LHCN-M2 (cell line): ENCODE measurements around the gene DGLUCY. TPM values are rescaled to one million over a fixed set of nuclear protein-coding genes. Genes with fewer than 3 reads are reported as not detected.
A peak's percentile ranks its signal among the peaks of the same experiment; 100 is the strongest.
"Not testable (repeated sequence)": the region's sequence is repeated elsewhere in the genome, so short reads cannot be mapped to it uniquely, and the experiment has no call there.

Experiments
- DNase-seq: peaks from one replicate; pipeline ENCODE4 v3.0.0-alpha.2; 2012; ENCODE audit warnings: low read depth
- total RNA-seq: library from RNA; depleted of rRNA; stranded (reverse); fragments of >200 nt; gene quantifications from 2 replicates; pipeline ENCODE4 v1.2.3, GENCODE V29; 2014

DGLUCY gene
- total RNA-seq, 1 experiment from 2014 or later, result 34.8 TPM

GRCh38 chr14:91138511-91139359, 24.9 kb downstream of the DGLUCY start:
- peak; percentile 27 for DNase-seq

- DNase-seq, result no peak
Observed at GRCh38 chr14:91139776-91140175, 25.9 kb downstream of the DGLUCY start.

DNA sequence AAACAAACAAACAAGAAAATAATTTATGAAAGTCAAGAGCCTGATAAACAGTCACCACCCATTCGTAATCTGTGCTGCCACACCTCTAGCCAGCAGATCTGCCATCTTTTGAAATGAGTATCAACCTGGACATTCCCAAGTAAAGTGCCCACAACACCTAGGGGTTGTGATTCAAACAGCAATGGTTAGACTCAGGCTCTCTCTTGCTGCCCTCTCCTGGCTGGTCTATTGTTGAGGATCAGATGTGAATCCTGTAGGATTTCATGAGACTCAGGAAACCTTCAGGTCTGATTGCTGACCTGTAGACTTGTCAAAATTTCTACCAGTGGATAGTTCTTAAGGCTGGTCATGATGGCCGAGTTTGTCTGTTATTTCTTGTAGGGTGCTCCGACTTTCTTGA, 26.8 kb downstream of the DGLUCY start:
- DNase-seq, result peak; percentile 18

- no peak for DNase-seq
Observed at GRCh38 chr14:91142214-91142668, 28.4 kb downstream of the DGLUCY start.

GRCh38 chr14:91143862-91144261, 30.0 kb downstream of the DGLUCY start:
- no peak for DNase-seq

- peak; percentile 50 for DNase-seq
Observed at GRCh38 chr14:91144425-91145145, 30.7 kb downstream of the DGLUCY start.

- DNase-seq, result no peak
Observed at GRCh38 chr14:91145391-91146160, 31.7 kb downstream of the DGLUCY start.

DNA sequence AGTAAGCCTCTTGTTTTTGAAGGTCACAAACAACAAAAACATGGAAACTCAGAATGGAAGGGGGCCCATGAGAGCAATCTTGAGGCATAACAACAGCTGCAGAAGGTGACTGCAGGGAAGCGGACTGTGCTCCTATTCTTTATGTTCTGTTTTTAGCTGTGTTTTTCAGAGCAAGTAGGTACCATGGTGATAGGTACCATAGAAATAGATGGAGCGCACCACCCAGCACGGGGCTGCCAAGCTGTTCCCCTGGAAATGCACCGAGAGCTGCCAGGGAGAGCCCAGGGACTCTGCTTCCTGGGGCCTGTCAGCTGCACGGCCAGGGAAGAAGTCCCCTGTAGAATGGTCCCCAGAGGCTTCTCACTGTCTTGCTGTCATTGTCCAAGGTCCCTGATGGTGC, 32.8 kb downstream of the DGLUCY start:
- DNase-seq, result no peak

GRCh38 chr14:91149462-91149861, 35.6 kb downstream of the DGLUCY start:
- DNase-seq, result peak; percentile 99

- no peak for DNase-seq
Observed at GRCh38 chr14:91152499-91152898, 38.6 kb downstream of the DGLUCY start.

DNA sequence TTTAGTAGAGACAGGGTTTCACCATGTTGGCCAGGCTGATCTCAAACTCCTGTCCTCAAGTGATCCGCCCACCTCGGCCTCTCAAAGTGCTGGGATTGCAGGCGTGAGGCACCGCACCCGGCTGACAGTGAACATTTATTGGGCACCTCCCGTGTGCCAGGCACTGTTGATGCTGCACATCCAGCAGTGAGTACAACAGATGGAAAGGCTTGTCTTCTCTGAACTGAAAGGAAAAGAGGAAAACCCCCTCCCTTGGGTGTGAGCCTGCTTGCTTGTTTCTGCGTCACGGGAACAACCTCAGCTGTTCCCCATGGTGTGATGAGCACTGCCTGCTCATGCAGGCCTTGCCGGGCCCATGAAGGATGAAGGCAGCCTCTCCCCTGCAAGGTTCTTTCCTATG, 39.5 kb downstream of the DGLUCY start:
- no peak for DNase-seq

DNA sequence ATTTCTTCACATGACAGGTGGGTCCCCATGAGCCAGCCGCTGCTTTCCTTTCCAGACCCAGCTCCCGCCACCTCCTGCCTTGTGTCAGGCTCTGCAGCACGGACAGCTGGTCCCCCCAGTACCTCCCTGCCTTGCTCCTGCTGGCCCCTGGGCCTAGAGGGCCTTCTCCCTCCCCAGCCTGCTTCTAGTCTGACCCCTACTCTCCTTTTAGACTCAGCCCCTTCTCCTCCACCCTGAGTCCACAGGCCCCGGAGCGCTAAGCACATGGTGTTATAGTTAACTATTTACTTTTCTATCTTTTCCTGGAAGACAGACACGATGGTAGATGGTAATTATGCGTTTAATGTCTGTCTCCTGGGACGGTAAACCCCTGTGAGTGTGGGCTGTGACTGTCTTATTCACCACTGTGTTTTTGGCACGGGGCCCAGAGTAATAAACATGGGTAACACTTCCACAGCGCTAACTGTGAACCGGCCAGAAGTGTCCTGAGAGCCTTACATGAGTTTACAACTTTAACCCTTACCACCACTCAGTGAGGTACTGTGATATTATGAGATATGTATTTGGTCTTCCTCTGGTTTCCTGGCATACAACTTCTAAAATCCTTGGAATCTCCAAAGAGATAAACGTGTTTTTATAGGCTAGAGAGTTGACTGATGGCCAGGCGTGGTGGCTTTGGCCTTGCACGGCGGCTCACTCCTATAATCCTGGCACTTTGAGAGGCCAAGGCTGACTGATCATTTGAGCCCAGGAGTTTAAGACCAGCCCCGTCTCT, 41.2 kb downstream of the DGLUCY start:
- DNase-seq, result peak; percentile 75

DNA sequence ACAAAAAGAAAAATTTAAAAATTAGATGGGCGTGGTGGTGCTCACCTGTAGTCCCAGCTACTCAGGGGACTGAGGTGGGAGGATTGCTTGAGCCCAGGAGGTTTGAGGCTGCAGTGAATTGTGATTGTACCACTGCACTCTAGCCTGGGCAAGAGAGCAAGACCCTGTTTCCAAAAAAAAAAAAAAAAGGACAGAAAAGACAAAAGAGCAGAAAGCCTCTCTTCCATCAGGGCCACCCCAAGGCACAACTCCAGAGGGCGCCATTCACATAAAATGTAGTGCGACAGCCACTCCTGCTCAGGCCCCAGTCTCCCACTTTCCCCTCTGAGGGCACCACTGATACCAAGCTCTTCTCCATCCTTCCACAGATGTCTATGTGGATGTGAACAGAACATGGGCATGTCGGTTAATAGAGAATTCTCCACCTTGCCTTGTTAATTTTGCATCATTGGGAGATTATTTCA, 41.8 kb downstream of the DGLUCY start:
- DNase-seq, result no peak

DNA sequence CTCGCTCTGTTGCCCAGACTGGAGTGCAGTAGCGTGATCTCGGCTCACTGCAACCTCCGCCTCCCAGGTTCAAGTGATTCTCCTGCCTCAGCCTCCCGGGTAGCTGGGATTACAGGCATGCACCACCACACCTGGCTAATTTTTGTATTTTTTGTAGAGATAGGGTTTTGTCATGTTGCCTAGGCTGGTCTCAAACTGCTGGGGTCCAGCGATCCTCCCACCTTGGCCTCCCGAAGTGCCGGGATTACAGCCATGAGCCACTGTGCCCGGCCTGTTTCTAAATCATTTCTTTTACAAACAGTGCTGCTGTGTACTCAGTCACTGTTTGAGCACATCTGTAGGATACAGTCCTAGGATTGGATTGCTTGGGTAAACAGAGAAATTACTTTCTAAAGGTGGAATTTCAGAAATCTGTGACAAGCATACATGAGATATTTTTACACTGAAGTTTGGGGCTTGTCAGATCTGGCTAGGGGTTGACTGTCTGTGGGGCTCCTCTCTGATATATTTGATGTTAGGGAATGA, 42.3 kb downstream of the DGLUCY start:
- not testable (repeated sequence) for DNase-seq

DNA sequence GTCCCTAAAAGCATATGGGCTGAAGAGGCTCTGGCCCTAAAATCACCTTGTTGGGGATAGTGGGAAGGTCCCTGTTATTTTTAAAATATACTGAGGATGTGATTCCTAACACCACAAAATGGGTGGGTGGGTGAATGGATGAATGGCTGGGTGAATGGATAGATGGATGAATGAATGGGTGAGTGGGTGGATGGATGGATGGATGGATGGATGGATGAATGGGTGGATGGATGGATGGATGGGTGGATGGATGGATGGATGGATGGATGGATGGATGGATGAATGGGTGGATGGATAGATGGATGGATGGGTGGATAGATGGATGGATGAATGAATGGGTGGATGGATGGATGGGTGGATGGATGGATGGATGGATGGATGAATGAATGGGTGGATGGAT, 43.0 kb downstream of the DGLUCY start:
- not testable (repeated sequence) for DNase-seq

GRCh38 chr14:91158091-91158790, 44.4 kb downstream of the DGLUCY start:
- DNase-seq, result no peak

DNA sequence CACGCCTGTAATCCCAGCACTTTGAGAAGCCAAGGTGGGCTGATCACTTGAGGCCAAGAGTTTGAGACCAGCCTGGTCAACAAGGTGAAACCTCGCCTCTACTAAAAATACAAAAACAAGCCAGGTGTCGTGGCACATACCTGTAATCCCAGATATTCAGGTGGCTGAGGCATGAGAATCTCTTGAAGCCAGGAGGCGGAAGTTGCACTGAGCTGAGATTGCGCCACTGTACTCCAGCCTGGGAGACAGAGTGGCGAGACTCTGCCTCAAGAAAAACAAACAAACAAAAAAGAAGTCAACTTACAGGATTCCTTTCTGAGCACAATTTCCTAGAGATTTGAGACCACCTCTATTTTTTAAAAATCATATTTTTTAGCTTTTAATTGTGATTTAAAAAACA, 45.3 kb downstream of the DGLUCY start:
- no peak for DNase-seq

- DNase-seq, result no peak
Observed at GRCh38 chr14:91159906-91160305, 46.0 kb downstream of the DGLUCY start.

- DNase-seq, result no peak
Observed at GRCh38 chr14:91163316-91163715, 49.4 kb downstream of the DGLUCY start.

DNA sequence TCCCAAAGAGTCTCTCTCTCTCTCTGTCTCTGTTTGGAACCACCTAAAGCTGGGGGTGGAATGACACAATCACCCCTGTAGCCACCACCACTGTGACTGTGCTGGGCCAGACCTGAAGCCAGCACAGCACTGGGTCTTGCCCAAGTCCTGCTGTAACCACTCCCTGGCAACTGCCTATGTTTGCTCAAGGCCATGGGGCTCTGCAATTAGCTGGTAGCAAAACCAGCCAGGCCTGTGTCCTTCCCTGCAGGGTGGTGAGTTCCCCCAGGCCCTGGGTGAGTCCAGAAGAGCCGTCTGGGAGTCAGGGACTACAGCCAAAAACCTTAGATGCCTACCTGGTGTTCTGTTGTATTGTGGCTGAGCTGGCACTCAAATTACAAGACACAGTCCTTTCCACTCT, 50.8 kb downstream of the DGLUCY start:
- DNase-seq, result no peak
